Thymus (tissue), 11 donors: Measurements from ENCODE around the gene KIF16B. TPM values are rescaled to one million over a fixed set of nuclear protein-coding genes. Genes with fewer than 3 reads are reported as not detected.

Source experiments
- DNase-seq, 9 donors: peaks; one replicate each; pipeline ENCODE4 v3.0.0-alpha.2; 2013; ENCODE audit warnings: low spot score in 9 of 9, low read depth in 6 of 9, missing footprints in 1 of 9
- H3K27ac ChIP-seq, 2 donors: one replicate each; pipeline ENCODE4 v1.5.1; 2013; ENCODE audit warnings: control low read depth in 1 of 2, low read depth in 1 of 2, low read length in 1 of 2, mild to moderate bottlenecking in 1 of 2, moderate library complexity in 1 of 2
- H3K27me3 ChIP-seq, 2 donors: one replicate each; pipeline ENCODE4 v1.5.1; 2013; ENCODE audit warnings: low read length in 1 of 2; ENCODE audit not compliant: control insufficient read depth in 2 of 2, insufficient read depth in 1 of 2
- H3K36me3 ChIP-seq, 2 donors: one replicate each; pipeline ENCODE4 v1.5.1; 2013; ENCODE audit warnings: low read length in 1 of 2, mild to moderate bottlenecking in 1 of 2, moderate library complexity in 1 of 2; ENCODE audit not compliant: control insufficient read depth in 2 of 2, insufficient read depth in 2 of 2
- H3K4me1 ChIP-seq, 2 donors: one replicate each; pipeline ENCODE4 v1.5.1; 2013; ENCODE audit warnings: low read length in 2 of 2; ENCODE audit not compliant: control insufficient read depth in 2 of 2, insufficient read depth in 2 of 2
- H3K4me3 ChIP-seq, 2 donors: one replicate each; pipeline ENCODE4 v1.5.1; 2013; ENCODE audit warnings: low read length in 2 of 2, control low read depth in 1 of 2, mild to moderate bottlenecking in 1 of 2
- H3K9me3 ChIP-seq, 2 donors: one replicate each; pipeline ENCODE4 v1.5.1; 2013; ENCODE audit warnings: low read length in 1 of 2, mild to moderate bottlenecking in 1 of 2; ENCODE audit not compliant: control insufficient read depth in 2 of 2, insufficient read depth in 1 of 2
- WGBS: extraction: QIAGEN DNeasy Blood & Tissue Kit; methylation state at CpG from one replicate; pipeline ENCODE4 v1.1.7; 2013; 5-methylcytosine and 5-hydroxymethylcytosine counted together
- polyA plus RNA-seq: library from polyadenylated mRNA; stranded (reverse); fragments of 200-250 nt; gene quantifications from one replicate; pipeline ENCODE4 v1.2.3, GENCODE V29; 2013
- total RNA-seq: library from RNA; stranded (reverse); fragments of 120-200 nt; gene quantifications from one replicate; pipeline ENCODE4 v1.2.4, GENCODE V29; 2013
- donor health status: healthy.

Gene KIF16B
- total and polyA plus RNA-seq, 2 donors, result 5.2 to 6.7 TPM

DNA sequence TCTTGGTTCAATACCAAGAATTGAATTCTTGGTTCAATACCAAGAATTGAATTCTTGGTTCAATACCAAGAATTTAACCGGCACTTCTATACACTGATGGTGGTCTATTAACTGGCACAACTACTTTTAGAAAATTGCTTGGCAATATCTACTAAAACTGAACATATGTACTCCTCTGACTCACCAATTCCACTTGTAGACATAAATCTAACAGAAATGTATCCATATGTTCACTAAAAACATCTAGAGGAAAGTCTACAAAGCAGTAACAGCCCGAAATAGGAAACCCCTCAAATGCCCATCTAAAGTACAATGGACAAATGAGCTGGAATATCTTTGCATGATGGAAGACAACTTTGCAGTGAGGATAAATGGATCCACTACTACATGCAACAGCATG lies 71.9 kb downstream of the KIF16B start:
- no peak for DNase-seq
- 93% methylated on average over 2 of the region's 2 CpGs for WGBS
- H3K36me3 ChIP-seq, result no peaks in the 10 kb centered on the region
- no peak overlapping the region for H3K4me3 ChIP-seq
- H3K4me1 ChIP-seq, result no peaks in the 10 kb centered on the region
- H3K27me3 ChIP-seq, result no peaks in the 10 kb centered on the region
- H3K27ac ChIP-seq, result no peak overlapping the region
- no peaks in the 10 kb centered on the region for H3K9me3 ChIP-seq

DNA sequence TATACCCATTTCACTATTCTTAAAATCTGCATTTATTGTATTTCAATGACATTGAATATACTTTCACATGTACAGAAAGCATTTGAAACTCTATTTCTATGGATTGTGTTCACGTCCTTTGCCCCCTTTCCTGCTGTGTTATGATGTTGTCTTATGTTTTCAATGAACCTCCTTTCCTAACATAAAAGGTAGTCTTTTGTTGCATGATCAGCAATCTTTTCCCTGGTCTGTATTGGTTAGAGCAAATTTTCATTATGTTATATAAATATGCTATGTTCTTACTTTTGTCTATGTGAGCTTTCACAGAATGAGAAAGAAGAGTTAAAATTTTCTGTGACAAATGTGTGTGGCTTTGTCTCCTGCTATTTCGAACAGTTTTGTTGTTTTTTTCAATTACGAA lies 73.1 kb downstream of the KIF16B start:
- no peaks in the 10 kb centered on the region for H3K36me3 ChIP-seq
- H3K9me3 ChIP-seq, result no peaks in the 10 kb centered on the region
- no peaks in the 10 kb centered on the region for H3K27me3 ChIP-seq
- H3K27ac ChIP-seq, result no peak overlapping the region
- 98% methylated on average over 3 of the region's 3 CpGs for WGBS
- no peaks in the 10 kb centered on the region for H3K4me1 ChIP-seq
- H3K4me3 ChIP-seq, result no peak overlapping the region
- DNase-seq, result no peak

DNA sequence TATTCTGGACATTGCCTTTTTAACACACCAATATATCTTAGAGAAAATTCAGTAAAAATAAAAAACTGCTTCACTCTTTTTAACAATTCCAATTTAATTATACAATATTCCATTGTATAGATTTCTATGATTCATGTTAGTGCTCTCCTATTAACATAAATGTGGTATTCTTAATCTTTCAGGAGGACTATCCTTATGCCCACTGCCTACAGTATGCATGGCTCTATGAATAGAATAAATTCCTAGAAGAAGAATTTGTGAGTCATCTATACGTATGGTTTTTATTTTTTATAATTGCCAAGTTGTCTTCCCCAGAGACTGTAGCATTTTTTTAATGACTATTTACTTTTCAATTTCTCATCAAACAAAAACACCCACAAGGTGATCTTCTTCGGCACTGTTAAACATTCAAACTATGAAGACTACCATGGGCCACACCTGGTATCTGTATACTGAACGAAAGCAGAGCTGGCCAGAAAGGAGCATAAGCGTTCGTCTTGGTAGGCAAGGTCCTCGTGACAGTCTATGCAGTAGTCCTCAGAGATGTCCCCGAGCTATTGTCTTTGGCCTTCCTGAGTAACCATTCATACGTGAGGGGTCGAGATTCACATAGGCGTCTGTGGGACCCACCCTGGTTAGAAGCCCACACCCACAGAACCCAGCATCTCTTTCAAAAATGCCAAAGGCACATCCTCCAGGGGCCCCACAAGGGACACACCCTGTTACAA lies 74.6 kb downstream of the KIF16B start:
- Histone ChIP-seq H3K9me3 (no peaks in the 10 kb centered on the region), H3K4me3 (no peak overlapping the region), H3K27ac (no peak overlapping the region), H3K36me3 (no peaks in the 10 kb centered on the region), H3K27me3 (no peaks in the 10 kb centered on the region), H3K4me1 (no peaks in the 10 kb centered on the region)
- no peak for DNase-seq
- WGBS, result 93% methylated on average over 10 of the region's 10 CpGs

DNA sequence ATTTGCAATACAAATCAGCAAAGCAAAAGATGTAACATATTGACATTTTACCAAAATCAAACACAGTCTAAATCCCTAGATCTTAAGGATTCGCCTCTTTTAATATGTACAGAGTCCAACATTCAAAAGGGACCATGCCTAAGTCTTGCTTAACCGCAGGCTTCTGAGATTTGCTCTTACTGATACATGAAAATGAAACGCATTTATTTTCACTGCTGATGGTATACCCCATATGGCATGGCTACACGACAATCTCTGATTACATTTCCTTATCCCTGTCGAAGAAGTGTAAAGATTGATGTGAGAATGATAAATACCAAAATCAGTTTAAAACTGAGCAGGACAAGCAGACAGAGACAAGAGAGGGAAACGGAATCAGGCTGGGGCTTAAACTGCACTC lies 75.4 kb downstream of the KIF16B start:
- no peaks in the 10 kb centered on the region for H3K27me3 ChIP-seq
- no peaks in the 10 kb centered on the region for H3K36me3 ChIP-seq
- 97% methylated on average over 6 of the region's 6 CpGs for WGBS

DNA sequence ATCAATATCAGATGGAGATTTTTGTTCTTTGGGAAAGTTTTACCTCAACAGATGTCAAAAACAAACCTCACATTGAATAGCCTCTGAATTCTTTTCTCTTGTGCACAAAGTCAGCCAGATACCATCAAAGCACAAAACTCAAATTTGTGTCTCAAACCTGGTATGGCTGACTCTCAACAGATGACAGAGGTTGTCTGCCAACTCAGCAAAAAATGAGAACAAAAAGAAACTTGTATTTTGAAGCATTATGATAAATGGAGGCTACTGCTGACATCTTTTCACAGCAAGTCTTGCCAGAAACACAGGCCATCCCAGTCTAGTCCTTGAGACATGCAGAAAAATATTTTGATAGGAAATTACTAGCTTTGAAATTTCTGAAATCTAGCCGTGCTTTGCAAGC lies 79.8 kb downstream of the KIF16B start:
- 99% methylated on average over 1 of the region's 1 CpG for WGBS
- H3K36me3 ChIP-seq, result no peaks in the 10 kb centered on the region
- no peak for DNase-seq

More for the DNA sequence above, 75.4 kb downstream of the KIF16B start:
- Histone ChIP-seq H3K4me1 (no peaks in the 10 kb centered on the region), H3K27ac (no peak overlapping the region), H3K9me3 (no peaks in the 10 kb centered on the region), H3K4me3 (no peak overlapping the region)
- DNase-seq, result no peak

DNA sequence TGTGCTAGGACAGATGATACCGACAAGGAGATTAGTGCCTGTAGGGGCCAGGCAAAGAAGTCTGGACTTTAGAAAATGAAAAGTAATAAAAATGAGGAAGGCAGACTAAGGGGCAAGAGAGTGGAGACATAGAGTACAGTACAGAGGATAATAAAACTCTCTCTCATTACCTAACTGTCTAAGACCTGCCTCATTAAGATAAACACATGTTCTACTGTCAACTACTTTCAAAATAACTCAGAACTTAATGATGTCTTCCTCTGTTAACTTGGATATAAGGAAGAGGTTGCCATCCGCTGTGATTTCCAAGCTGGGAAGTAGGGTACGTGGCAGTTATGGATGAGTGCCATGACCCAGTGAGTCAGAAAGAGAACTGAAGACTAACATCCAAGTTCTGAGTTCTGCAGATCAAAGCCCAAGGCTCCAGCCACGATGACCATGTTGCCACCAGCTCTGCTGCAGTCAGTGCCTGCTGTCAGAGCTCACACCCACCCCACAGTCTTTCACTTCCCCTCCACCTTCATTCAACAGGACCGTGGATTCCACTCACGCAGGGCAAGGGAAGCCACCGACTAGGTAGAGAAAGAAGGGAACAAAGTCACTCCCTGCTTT lies 81.8 kb downstream of the KIF16B start:
- Histone ChIP-seq H3K4me3 (no peak overlapping the region), H3K27me3 (no peaks in the 10 kb centered on the region), H3K36me3 (no peaks in the 10 kb centered on the region), H3K9me3 (no peaks in the 10 kb centered on the region), H3K4me1 (no peaks in the 10 kb centered on the region), H3K27ac (no peak overlapping the region)
- 69% methylated on average over 7 of the region's 7 CpGs for WGBS
- no peak for DNase-seq

More for the DNA sequence above, 79.8 kb downstream of the KIF16B start:
- no peaks in the 10 kb centered on the region for H3K27me3 ChIP-seq
- H3K27ac ChIP-seq, result no peak overlapping the region
- no peaks in the 10 kb centered on the region for H3K9me3 ChIP-seq
- H3K4me1 ChIP-seq, result no peaks in the 10 kb centered on the region
- no peak overlapping the region for H3K4me3 ChIP-seq

DNA sequence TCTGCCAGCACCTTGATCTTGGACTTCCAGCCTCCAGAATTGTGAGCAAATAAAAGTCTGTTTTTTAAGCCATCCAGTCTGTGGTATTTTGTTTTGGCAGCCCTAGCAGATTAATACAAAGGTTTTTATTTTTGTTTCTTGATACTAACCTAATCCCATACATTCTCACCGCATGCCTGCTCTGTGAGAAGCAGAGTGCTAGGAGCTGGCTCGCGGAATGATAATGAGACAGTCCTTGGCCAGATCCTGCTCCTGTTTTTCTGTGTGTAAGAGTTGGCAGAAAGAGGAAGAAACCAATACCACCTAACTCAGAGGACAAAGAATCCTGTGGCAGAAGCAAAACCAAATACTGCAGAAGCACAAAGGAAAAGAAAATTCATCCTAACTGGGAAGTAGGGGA lies 82.6 kb downstream of the KIF16B start:
- Histone ChIP-seq H3K4me1 (no peaks in the 10 kb centered on the region), H3K27ac (no peak overlapping the region), H3K9me3 (no peaks in the 10 kb centered on the region), H3K4me3 (no peak overlapping the region), H3K36me3 (no peaks in the 10 kb centered on the region), H3K27me3 (no peaks in the 10 kb centered on the region)
- 66% methylated on average over 3 of the region's 3 CpGs for WGBS
- DNase-seq, result no peak

DNA sequence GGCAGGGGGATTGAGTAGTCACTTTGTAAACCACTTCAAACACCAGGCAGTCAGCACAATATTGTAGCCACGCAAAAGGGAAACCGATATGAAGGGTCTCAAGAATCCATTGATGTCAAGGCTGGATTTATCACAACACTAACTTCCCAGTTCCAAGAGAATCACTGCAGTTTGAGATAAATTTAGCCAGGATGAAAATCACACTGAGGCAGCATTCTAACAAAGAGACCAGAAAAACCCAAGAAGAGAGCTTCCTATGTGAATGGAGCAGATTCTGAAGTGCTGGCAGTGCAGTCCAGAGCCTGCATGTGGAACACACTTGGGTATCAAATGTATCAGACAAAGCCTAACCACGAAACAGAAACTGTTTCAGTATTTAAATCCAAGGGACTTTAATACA lies 84.6 kb downstream of the KIF16B start:
- whole genome bisulfite sequencing, result 92% methylated on average over 3 of the region's 3 CpGs
- Histone ChIP-seq H3K36me3 (no peaks in the 10 kb centered on the region), H3K27me3 (no peaks in the 10 kb centered on the region)

DNA sequence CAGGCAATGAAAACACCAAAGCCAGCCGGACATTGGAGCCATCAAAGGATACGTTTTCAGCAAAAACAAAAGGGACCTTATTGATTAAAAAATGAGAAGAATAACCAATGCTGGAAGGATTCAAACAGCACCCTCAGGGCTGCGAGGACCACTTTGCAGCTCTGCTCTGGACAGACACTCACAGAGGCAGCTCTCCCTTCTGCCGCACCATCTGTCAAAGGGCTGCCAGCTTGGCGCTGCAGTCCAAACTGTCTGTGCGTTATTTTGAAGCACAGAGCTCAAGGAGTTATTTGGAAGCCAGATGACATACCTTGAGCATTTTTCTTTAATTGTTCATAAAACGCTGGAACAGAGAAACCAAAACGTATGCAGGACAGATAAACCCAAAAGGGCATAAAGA lies 85.2 kb downstream of the KIF16B start:
- H3K27ac ChIP-seq, result no peak overlapping the region
- 96% methylated on average over 8 of the region's 8 CpGs for WGBS
- H3K27me3 ChIP-seq, result no peaks in the 10 kb centered on the region
- no peak overlapping the region for H3K4me3 ChIP-seq
- no peaks in the 10 kb centered on the region for H3K9me3 ChIP-seq
- no peaks in the 10 kb centered on the region for H3K36me3 ChIP-seq
- no peak for DNase-seq
- H3K4me1 ChIP-seq, result no peaks in the 10 kb centered on the region

More for the DNA sequence above, 84.6 kb downstream of the KIF16B start:
- no peaks in the 10 kb centered on the region for H3K9me3 ChIP-seq
- no peak overlapping the region for H3K4me3 ChIP-seq
- no peaks in the 10 kb centered on the region for H3K4me1 ChIP-seq
- no peak for DNase-seq
- H3K27ac ChIP-seq, result no peak overlapping the region
